Stromal cell of bone marrow (primary cell): ENCODE results near the gene FAM110A.
"Not testable (repeated sequence)": the region's sequence is repeated elsewhere in the genome, so short reads cannot be mapped to it uniquely, and the experiment has no call there.

ENCODE experiments used
- DNase-seq: peaks from one replicate; pipeline ENCODE4 v3.0.0-alpha.2; 2012; ENCODE audit warnings: low read depth

The FAM110A gene

DNA sequence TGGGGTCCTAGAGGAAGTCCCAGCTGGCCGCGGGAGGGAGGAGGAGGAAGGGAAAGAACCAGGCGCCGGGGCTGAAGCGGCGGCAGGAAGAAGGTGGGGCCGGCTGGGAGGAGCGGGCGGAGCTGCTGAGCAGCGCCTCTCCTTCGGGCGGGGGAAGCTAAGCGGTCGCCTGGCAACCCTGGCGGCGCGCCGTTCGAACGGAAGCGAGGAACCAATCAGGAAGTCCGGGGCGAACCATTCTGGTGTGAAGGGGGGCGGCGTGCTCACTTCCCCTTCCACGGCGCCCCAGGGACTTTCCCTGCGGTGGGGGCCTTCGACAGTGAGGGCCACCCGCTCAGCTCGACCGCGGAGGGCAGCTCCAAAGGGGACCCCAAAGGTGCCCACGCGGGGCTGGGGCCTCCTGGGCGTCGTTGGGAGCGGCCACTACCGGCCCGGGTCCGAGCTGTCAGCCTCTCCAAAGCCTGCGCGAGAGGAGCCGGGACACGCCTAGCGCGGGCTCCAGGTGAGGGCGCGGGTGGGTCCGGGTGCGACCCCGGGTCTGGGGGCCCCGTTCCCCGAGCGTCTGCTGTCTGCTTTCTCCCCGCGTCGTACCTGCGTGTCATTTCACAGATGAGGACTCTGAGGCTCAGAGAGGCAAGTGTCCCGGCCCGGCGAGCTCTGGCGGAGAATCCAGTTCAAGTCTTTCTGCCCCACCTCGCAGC lies at the start of gene FAM110A:
Gene FAM110A, plus strand, starts transcription at position 266 of the 701 bp plus-strand sequence. CDS start 11,090 bp downstream, outside the sequence.
- DNase-seq, result peak; percentile 92

- DNase-seq, result no peak
Observed at GRCh38 chr20:787825-788224, 45.7 kb upstream of the FAM110A start.

GRCh38 chr20:791056-791455 lies 42.5 kb upstream of the FAM110A start:
- DNase-seq, result no peak

- DNase-seq, result no peak
Observed at GRCh38 chr20:792248-792647, 41.3 kb upstream of the FAM110A start.

DNA sequence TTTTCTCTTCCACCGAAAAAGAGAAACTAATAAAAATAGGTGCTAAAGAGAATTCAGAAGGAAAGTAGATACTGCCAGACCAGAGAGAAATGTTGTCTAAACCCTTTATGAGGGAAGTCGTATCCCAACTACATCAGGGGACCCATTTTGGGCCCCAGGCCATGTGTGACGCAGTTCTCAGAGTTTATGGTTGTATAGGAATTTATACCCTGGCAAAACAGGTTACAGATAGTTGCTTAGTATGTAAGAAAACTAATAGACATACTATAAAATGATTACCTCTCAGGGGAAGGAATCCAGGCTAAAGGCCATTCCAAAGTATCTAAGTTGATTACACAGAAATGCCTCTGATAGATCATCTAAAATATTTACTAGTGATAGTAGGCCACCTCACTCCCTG lies 36.6 kb upstream of the FAM110A start:
- no peak for DNase-seq

- DNase-seq, result not testable (repeated sequence)
Observed at GRCh38 chr20:798746-799145, 34.8 kb upstream of the FAM110A start.

DNA sequence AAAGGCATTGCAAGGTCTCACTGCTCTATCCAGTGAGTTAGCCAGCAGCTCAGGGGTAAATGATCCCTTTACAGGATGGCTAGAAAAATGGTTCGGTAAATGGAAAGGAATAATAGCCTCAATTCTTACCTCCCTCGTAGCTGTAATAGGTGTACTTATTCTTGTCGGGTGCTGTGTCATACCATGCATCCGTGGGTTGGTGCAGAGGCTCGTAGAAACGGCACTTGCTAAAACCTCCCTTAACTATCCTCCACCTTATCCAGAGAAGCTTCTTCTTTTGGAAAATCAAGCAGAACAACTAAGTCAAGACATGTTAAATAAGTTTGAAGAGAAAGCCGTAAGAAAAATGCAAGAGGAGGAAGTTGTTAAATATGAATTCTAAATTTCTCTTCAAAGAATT lies 33.5 kb upstream of the FAM110A start:
- not testable (repeated sequence) for DNase-seq

DNA sequence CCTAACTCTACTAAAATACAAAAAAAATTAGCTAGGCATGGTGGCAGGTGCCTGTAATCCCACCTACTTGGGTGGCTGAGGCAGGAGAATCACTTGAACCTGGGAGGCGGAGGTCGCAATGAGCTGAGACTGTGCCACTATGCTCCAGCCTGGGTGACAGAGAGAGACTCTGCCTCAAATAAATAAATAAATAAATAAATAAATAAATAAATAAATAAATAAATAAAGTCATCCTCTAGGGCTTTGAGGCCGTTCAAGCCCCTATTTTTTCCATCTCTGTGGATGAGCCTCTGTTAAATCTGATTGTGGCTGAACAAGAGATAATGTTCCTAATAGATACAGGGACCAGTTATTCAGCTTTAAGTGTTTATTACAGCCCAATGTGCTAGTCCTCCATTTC lies 31.8 kb upstream of the FAM110A start:
- no peak for DNase-seq

GRCh38 chr20:805713-806112 lies 27.8 kb upstream of the FAM110A start:
- no peak for DNase-seq

DNA sequence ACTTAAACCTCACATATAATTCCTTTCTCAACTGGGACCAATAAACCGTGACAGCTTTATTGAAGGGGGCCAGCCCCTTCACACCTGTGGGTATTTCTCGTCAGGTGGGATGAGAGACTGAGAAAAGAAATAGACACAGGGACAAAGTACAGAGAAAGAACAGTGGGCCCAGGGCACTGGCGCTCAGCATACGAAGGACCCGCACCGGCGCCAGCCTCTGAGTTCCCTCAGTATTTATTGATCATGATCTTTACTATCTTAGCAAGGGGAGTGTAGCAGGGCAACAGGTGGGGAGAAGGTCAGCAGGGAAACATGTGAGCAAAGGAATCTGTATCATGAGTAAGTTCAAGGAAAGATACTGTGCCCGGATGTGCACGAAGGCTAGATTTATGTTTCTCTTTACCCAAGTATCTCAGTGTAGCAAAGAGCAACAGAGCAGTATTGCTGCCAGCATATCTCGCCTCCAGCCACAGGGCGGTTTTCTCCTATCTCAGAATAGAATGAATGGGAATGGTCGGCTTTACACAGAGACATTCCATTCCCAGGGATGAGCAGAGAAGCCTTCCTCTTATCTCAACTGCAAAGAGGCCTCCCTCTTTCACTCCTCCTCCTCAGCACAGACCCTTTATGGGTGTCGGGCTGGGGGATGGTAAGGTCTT lies 21.6 kb upstream of the FAM110A start:
- not testable (repeated sequence) for DNase-seq

DNA sequence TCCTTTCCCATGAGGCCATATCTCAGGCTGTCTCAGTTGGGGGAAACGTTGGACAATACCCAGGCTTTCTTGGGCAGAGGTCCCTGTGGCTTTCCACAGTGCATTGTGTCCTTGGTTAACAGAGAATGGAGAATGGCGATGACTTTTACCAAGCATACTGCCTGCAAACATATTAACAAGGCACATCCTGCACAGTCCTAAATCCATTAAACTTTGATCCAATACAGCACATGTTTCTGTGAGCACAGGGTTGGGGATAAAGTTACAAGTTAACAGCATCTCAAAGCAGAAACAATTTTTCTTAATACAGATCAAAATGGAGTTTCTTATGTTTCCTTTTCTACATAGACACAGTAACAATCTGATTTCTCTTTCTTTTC lies 21.1 kb upstream of the FAM110A start:
- not testable (repeated sequence) for DNase-seq

DNA sequence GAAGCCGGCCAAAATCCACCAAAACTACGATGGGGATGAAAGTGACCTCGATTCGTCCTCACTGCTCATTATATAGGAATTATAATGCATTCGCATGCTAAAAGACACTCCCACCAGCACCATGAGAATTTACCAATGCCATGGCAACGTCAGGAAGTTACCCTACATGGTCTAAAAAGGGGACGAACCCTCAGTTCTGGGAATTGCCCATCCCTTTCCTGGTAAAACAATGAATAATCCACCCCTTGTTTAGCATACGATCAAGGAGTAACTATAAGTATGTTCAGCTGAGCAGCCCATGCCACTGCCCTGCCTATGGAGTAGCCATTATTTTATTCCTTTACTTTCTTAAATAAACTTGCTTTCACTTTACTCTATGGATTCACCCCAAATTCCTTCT lies 20.1 kb upstream of the FAM110A start:
- DNase-seq, result no peak

GRCh38 chr20:815226-815625 lies 18.3 kb upstream of the FAM110A start:
- no peak for DNase-seq

DNA sequence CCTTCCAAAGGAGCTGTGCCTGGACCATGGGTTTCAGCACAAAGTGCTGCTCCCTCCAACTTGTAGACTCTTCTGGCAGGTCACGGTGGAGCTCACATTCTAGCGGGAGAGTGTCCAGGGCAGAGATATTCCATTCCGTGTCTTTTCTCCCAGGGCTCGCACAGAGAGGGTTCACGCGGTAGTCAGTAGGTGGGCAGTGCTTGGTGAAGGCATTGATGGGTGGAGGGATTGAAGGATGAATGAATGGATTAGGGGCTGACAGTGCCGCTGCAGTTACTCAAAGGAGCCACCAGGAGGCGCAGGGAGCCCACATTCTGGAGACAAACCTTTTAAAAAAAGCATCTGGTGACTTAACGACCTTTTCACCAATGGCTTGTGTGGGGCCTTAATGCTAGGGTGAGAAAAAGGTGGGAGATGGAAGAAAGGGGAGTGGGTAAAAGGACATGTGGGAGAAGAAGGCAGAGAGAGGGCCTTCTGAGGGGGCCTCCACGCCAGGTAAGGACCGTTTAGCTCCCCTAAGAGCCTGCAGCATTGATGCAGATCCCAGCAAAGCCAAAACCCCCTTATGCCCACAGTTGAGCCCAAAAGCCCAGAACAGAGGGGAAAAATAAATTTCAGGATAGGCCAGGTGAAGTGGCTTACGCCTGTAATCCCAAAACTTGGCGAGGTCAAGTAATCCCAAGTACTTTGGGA lies 17.5 kb upstream of the FAM110A start:
- no peak for DNase-seq

DNA sequence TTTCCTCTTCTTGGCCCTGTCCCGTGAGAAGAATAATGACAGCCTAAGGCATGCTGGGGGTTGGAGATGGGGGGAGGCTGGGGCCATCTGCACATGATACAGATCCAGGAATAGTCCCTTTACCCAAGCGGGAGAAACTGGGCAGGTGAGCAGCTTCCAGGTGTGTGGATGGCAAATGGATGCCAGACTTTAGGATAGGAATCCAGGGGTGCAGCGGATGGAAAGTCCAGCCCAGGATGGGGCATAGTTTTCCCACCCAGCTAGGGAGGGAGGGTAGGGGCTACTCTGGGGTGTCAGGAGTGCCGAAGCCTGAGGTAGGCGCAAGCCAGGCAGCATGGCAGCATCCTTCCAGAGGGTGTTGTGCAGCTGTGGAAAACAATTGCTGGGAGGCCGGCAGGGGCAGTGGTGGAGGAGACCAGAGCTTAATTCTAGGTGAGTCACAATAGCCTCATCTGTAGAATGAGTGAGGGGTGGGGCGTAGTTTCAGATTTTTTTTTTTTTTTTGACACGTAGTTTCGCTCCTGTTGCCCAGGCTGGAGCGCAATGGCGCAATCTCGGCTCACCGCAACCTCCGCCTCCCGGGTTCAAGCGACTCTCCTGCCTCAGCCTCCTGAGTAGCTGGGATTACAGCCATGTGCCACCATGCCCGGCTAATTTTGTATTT lies 15.4 kb upstream of the FAM110A start:
- DNase-seq, result no peak

DNA sequence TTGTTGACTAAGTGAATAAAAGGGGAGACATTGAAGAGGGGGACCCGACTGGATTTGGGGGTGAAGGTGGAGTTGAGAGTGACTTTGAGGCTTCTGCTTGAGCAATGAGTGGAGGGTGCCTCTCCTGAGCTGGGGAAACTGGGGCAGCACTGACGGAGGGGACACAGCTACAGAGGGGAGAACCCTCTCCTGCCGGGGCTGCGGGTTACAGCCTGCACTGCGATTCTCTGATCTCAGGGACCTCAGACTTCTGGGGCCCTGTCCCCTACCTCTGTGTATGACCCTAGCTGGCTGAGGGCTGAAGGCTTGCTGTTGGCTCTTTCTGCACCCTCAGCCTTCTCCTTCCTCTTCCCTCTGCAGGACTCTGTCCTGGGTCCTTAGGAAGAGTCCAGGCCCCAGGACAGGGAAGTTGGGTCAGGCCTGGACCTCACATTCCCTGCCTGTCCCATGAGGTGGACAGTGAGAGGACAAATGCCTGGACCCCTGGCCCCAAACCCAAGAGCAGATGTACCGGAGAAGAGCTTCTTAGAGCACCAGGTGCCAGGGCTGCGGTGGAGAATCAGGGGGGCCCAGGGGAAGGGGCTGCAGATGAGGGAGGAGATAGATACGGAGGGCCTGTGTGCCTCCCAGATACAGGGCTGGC lies 13.7 kb upstream of the FAM110A start:
- no peak for DNase-seq

GRCh38 chr20:820323-820953 lies 13.1 kb upstream of the FAM110A start:
- no peak for DNase-seq

DNA sequence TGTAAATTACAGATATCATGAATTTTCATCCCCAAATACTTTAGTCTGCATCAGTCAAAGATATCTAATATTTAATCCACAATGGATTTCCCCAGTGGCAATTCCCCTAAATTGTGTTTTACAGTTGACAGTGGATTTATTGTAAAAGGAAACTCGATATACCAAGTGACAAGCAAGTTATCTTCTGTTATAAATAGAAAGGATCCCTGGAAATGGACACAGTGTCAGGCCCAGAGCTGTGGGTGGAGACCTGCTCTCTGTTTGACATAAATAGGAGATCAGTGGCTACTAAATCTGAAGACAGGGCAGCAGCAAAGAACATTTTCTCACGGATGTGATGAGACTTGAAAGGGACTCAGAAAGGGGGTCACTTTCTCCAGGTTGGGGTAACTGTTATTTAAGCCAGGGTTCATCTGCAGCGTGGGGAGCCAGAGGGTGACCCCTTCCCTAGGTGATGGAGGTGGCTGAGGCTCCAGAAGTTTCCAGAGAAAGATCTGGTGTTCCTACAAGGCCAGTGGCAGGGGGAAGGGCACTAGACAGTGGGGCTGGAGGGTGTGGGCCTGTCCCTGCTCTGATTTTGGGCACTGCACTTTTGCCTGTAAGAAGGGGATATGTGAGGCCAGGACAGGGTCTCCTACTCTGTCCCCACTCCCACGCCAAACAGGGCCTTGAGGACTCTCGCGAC lies 12.3 kb upstream of the FAM110A start:
- no peak for DNase-seq

DNA sequence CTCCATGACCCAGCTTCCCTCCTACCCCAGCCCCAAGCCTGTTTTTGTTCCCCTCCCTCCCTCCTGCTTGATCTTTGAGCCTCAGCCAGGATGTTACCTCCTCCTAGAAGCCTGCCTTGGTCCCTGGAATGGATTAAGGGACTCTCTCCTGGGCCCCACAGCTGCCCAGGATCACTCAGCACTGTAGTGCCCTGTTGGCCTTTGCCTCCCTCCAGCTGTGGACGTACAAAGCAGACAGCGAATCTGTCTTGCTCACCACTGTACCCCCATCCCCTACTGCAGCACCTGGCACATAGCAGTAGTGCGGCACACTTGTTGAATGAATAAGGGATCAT lies 11.8 kb upstream of the FAM110A start:
- DNase-seq, result no peak

- no peak for DNase-seq
Observed at GRCh38 chr20:822651-823573, 10.6 kb upstream of the FAM110A start.
